ENCODE results near the gene LOC128125822.

LOC128125822 gene

DNA sequence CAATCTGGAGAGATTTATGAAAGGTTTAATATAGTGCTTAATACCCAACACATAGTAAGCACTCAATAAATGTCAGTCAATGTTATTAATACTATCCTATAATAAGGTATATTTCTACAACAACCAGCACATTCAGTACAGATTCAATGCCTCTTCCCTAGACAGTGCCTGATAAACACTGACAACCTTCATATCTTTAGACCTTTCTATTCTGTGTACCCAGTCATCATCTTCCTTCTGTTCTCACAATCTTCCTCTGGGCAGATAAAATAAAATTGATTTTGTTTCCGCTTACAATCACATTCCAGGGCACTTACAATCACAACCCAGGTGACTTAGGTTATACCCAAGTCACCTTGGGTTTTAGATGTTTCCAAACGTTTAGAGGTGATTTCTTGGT, 11.0 kb upstream of the LOC128125822 start:
- DNase-seq (ENCODE audit: low spot score in 2 of 2): no peak
- TF ChIP-seq CTCF (IDR thresholded peaks at IDR 0.05) (no peak), POLR2A (IDR thresholded peaks at IDR 0.05) (no peak), POLR2AphosphoS5 (IDR thresholded peaks at IDR 0.05) (no peak)
- Histone ChIP-seq H3K4me3 (no peak overlapping the region), H3K36me3 (no peaks in the 10 kb centered on the region), H3K27me3 (no peaks in the 10 kb centered on the region), H3K9me3 (no peaks in the 10 kb centered on the region), H3K4me1 (no peaks in the 10 kb centered on the region), H3K27ac (no peak overlapping the region)
- intact Hi-C loops (cut with DNase I; ENCODE audit: low total_unique reads): no loop called here

DNA sequence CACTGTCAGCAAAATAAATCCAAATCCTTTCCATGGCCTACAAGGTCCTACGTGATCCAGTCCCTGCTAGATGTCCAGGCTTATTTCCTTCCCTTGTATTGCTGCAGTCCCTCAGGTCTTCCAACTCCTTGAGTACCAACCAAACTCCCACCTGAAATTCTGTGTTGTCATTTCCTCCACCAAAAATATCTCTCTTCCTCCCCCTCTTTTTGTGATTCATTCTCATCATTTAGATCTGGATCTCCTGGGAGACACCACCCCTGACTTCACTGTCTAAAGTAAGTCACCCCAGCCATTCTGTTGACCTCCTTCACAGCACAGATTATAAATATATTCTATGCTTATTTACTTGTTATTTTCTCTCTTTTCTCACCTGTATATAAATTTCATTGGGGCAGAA, 9.0 kb upstream of the LOC128125822 start:
- H3K27ac ChIP-seq: no peak overlapping the region
- no peaks in the 10 kb centered on the region for H3K4me1 ChIP-seq
- H3K27me3 ChIP-seq: no peaks in the 10 kb centered on the region
- no peak overlapping the region for H3K4me3 ChIP-seq
- TF ChIP-seq CTCF (IDR thresholded peaks at IDR 0.05) (no peak), POLR2A (IDR thresholded peaks at IDR 0.05) (no peak), POLR2AphosphoS5 (IDR thresholded peaks at IDR 0.05) (no peak)
- H3K36me3 ChIP-seq: no peaks in the 10 kb centered on the region
- H3K9me3 ChIP-seq: no peaks in the 10 kb centered on the region
- intact Hi-C loops (cut with DNase I; ENCODE audit: low total_unique reads): no loop called here
- DNase-seq (ENCODE audit: low spot score in 2 of 2): no peak

- Histone ChIP-seq H3K36me3 (no peaks in the 10 kb centered on the region), H3K27ac (no peak overlapping the region), H3K9me3 (no peaks in the 10 kb centered on the region), H3K27me3 (no peaks in the 10 kb centered on the region), H3K4me1 (no peaks in the 10 kb centered on the region), H3K4me3 (no peak overlapping the region)
- DNase-seq (ENCODE audit: low spot score in 2 of 2): no peak
- TF ChIP-seq CTCF (IDR thresholded peaks at IDR 0.05): no peak
- no peak for TF ChIP-seq POLR2A (IDR thresholded peaks at IDR 0.05)
- TF ChIP-seq POLR2AphosphoS5 (IDR thresholded peaks at IDR 0.05): no peak
- intact Hi-C loops (cut with DNase I; ENCODE audit: low total_unique reads): no loop called here
These were observed 7.1 kb upstream of the LOC128125822 start for GRCh38 chr6:63565058-63565726.

DNA sequence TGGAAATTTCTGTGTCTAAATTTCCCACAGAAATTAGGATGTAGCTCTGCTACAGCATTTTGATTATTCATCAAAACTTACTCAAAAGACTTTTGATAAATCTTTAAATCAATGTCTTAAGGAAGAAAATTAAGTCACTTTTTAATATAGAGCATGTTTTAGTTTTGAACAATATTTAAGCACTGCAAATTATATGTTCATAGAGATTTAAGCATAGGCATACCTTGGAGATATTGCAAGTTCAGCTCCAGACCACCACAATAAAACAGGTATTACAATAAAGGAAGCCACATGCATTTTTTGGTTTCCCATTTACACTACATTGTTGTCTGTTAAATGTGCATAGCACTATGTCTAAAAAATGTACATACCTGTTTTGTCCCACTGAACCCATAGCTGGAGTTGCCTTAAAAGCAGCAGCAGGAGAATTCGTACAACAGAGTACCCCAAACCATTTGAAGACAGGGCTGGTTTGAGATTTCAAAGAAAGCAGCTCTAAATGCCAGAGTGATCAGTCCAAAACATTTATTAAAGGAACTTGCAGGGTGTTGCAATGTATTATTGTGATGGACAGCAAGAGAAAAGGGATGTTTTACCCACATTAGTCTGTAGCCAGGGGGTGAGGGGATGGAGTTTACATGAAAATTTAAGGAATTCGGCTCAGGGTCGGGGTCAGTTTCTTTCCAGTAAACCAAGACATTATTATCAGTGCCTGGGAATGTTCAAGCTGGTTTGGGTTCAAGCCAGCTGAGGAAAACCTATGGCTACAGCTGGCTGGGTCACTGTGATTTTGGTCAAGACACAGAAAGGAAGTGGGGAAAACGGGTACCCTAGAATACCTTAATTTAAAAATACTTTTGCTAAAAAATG, 6.3 kb upstream of the LOC128125822 start:
- Histone ChIP-seq H3K36me3 (no peaks in the 10 kb centered on the region), H3K27ac (no peak overlapping the region), H3K27me3 (no peaks in the 10 kb centered on the region), H3K4me1 (no peaks in the 10 kb centered on the region), H3K9me3 (no peaks in the 10 kb centered on the region), H3K4me3 (no peak overlapping the region)
- TF ChIP-seq POLR2A (IDR thresholded peaks at IDR 0.05) (no peak), CTCF (IDR thresholded peaks at IDR 0.05) (no peak), POLR2AphosphoS5 (IDR thresholded peaks at IDR 0.05) (no peak)
- DNase-seq (ENCODE audit: low spot score in 2 of 2): no peak
- intact Hi-C loops (cut with DNase I; ENCODE audit: low total_unique reads): no loop called here

DNA sequence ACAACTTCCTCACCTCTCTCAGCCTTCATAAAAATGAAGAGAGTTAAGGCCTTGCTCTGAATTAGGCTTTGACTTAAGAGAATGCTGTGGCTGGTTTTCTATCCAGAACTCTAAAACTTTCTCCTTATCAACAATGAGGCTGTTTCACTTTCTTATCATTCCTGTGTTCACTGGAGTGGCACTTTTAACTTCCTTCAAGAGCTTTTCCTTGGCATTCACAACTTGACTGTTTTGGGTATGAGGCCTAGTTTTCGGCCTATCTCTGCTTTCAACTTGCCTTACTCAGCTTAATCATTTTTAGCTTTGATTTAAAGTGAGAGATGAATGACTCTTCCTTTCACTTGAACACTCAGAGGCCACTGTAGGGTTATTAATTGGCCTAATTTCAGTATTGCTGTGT, 4.3 kb upstream of the LOC128125822 start:
- Histone ChIP-seq H3K36me3 (no peaks in the 10 kb centered on the region), H3K4me1 (no peaks in the 10 kb centered on the region), H3K27ac (no peak overlapping the region), H3K9me3 (no peaks in the 10 kb centered on the region), H3K27me3 (no peaks in the 10 kb centered on the region), H3K4me3 (no peak overlapping the region)
- intact Hi-C loops (cut with DNase I; ENCODE audit: low total_unique reads): no loop called here
- no peak for TF ChIP-seq POLR2A (IDR thresholded peaks at IDR 0.05)
- no peak for TF ChIP-seq POLR2AphosphoS5 (IDR thresholded peaks at IDR 0.05)
- no peak for DNase-seq (ENCODE audit: low spot score in 2 of 2)
